Right renal cortex interstitium (tissue), 3 donors: ENCODE results near the gene HSD17B2. TPM values are rescaled to one million over a fixed set of nuclear protein-coding genes. Genes with fewer than 3 reads are reported as not detected.
"Not testable (repeated sequence)": the region's sequence is repeated elsewhere in the genome, so short reads cannot be mapped to it uniquely, and the experiment has no call there.

ENCODE experiments used
- DNase-seq, 3 donors: peaks; one replicate each; pipeline ENCODE4 v3.0.0-alpha.2; 2013; ENCODE audit warnings: low read depth in 3 of 3, low spot score in 2 of 3
- polyA plus RNA-seq, 3 donors: library from polyadenylated mRNA; unstranded; fragments of 120-200 nt; gene quantifications; one replicate each; pipeline ENCODE4 v1.2.1, GENCODE V29; 2013; ENCODE audit not compliant: insufficient read length in 3 of 3

HSD17B2 gene
- polyA plus RNA-seq, 3 donors = 9.2 to 15.1 (median 13.7) TPM

DNA sequence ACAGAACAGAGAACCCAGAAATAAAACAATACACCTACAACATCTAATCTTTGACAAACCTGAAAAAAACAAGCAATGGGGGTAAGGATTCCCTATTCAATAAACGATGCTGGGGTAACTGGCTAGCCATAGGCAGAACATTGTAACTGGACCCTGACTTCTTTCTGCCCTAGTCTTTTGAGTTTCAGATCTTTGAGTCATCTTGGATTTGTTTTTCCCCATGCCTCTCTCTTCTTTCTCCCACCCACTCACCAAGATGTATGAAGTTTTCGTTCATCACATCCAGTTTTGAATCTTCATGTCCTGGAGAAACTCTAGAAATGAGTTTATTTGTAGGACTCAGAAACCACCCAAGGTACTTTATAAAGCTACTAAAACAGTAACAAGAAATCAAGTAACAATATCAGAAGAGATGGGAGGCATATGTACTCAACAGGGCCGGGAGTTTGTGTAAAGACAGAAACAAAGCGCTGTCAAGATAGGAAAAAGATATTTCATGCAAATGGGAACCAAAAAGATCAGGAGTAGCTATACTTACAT lies 39.0 kb downstream of the HSD17B2 start:
- DNase-seq = no peak

DNA sequence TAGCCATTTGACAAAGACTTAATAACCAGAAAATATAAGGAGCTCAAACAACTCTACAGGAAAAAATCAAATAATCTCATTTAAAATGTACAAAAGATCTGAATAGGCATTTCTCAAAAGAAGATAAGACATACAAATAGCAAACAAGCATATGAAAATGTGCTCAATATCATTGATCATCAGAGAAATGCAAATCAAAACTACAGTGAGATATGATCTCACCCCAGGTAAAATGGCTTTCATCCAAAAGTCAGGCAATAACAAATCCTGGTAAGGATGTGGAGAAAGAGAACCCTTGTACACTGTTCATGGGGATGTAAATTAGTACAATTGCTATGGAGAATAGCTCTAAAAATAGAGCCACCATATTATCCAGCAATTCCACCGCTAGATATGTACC lies 43.1 kb downstream of the HSD17B2 start:
- no peak for DNase-seq

DNA sequence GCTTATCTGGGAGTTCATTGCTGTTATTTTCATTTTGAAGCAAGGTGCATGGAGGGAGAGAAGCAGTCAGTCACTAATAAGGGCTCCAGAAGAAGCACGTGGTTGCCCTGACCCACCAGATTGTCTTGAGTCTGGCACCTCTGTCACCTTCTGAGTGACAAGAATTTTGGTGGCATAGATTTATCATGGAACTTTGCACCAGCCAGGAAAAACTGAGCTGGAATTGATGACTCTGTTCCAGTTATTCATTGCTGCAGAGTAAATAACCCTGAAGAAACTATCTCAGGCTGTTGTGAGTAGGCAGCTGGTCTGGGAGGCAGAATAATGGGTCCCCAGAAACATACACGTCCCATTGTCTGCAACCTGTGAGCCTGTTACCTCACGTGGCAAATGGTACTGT lies 44.8 kb downstream of the HSD17B2 start:
- no peak for DNase-seq

DNA sequence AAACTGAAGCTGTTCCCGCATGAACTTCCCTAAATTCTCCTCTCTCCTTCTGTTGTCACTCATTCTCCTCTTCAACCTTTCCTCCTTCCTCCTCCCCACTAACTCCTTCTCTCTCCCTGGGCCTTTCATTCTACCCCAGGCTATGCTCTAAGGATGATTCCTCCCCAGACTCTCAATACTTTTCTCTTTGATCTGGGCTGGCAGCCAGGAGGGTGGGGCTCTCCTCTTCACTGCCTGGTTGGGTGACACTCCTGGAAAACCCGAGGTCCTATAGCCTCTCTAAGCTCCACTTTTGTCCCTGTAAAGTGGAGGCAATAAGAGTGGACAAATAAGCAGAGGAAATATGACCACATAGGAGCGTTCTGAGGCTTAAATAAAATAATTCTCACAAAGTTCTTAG lies 46.2 kb downstream of the HSD17B2 start:
- no peak for DNase-seq

DNA sequence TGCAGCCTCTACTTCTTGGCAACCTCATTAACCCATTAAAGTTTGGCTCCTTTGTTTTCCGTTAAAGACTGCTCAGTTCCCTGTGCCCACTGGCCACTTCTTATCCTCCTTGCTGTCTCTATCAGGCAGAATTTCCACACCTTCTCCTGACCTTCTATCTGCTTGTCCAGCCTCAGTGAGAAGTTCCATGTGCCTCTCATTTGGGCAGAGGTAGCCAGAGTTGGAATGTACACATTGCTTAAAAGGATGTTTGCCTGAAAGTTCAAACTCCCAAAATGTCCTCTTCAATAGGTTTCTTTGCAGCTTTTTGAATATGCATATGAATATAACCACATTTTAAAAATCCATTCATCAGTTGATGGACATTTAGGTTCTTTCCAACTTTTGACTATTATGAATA lies 47.0 kb downstream of the HSD17B2 start:
- DNase-seq = no peak

DNA sequence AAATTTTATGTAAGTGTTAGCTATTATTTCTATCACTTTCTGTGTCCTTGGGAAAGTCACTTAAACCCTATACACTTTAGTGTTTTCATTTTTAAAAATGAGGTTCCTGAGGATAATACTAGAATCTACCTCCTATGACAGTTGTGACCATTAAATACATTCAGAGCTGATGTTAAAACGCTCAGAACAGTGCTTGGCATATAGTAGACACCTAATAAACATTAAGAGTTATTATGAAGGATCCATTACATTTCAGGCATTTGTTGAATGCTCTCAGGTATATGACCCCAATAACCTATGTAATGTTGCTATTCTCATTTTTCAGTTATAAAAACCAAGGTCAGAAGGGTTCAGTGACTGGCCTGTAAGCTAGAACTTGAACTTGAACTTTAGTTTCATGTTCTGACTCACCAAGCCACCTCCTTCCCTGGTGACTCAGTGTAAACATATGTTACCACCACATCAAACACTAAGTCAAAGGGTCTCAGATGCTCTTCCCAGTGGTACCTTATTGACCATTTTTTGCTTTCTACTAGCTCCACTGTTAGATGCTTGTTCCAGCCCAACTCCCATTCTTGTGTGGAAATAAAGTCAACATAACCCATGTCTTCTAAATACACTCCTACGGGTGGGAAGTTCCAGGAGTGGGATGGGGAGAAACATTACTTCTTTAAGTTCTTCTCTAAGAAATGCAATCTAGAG lies 47.6 kb downstream of the HSD17B2 start:
- DNase-seq = no peak

DNA sequence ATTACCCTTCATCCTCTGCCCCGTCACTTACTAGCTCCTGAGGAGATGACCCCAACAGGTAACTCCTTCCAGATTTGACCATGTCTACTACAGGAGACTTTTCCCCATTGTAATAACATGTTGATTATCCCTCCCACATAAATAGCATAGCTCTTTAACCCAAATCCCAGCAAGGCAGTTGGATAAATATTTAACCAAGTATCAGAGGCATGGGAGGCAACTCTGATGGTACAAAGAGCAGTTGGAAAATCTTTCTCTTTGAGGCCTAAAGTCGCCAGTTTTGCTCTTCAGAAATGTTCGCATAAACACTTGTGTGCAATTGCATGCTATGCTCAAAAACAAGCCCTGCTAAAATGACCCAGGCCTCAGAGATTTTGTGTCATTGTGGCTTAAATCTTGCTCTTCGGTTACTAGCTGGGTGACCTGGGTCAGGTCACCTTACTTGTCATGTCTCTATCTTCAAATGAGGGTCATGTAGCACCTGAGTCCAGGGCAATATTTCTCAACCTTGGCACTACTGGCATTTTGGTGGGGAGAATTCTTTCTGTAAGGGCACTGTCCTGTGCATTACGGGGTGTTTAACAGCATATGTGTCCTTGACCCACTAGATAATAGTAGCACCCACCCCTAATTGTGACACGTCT lies 48.8 kb downstream of the HSD17B2 start:
- DNase-seq = no peak

DNA sequence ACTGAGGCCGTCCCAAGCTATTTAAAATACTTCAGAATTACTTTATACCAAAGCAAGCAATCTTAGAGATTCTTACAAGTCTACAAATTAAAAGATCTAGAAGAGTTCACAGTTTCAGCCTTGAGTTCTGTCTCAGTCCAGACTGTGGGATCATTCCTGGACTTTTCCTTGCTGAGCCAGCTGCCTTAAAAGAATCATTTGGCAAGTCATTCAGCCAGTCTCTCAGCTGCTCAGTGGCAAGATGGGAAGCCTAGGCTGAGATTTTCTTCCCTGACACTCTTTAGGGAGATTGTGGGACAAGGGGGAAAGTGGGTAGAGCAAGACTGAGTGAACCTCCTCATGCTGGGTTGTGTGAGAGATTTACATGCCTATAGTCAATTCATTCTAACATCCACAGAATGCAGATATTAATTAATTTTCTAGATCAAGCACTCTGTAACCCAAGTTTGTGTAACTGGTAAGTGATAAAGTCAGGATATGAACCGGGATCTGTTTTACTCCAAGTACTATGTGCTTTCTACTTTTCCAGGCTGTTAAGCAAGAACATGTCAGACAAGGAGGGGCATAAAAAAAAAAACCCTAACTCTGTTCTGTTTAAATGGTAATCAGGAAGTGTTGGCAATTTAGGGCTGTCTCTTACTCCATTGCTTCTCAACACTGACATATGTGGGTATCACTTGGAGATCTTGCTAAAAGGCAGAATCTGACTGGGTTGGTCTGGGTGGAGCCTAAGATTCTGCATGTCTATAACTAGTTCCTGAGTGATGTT lies 50.1 kb downstream of the HSD17B2 start:
- no peak for DNase-seq

DNA sequence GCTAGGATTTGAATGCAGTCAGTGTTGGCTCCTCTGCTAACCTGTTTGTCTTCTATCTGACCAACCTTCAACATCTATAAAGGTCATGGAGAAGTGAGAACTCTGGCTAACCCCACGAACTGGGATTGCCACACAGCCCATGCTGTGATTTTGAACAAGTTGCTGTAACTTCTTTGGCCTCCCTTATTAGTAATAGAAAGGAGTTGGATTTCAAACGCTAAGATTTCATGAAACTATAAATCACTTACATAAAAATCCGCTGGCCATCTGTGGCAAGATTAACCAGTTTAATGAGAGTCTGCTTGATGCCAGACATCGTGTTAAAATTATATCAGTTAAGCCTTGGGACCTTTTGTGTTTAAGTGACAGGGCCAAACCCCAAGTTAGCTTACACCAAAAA lies 53.4 kb downstream of the HSD17B2 start:
- no peak for DNase-seq

DNA sequence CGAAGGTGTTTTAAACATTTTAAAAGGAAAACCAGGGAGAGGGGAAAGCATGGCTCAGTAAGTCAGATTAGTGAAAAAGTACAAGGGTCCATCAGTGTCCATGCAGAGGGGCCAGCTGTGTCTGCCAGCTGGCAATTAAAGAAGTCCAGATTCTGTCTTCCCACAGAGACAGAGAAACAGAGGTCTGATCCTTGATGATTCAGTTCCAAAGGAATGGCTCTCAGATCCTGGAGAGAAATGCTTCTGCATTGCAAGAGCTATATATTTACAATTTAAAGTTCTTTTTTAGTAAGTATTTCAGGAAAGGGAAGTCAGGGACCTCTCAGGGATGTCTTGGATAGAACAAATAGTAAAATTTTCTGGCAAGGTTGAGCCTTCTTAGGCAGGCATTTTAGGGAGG lies 56.2 kb downstream of the HSD17B2 start:
- no peak for DNase-seq

DNA sequence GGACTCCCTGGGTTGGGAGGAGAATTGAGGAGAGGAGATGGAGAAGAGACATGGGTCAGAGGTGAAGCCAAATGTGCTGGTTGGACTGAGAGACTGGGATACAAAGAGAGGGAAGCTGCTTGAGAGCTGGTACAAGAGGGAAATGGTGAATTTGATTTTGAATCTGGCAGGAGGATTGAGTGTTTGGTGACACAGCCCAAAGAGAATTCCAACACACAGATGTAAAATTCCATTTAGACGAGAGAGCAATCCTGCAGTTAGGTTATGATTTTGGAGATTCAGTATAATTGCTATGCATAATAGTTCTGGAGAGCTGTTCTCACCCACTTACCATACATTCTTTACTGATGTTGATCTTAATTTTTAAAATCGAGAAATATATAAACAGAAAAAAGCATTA lies 57.7 kb downstream of the HSD17B2 start:
- DNase-seq = no peak

DNA sequence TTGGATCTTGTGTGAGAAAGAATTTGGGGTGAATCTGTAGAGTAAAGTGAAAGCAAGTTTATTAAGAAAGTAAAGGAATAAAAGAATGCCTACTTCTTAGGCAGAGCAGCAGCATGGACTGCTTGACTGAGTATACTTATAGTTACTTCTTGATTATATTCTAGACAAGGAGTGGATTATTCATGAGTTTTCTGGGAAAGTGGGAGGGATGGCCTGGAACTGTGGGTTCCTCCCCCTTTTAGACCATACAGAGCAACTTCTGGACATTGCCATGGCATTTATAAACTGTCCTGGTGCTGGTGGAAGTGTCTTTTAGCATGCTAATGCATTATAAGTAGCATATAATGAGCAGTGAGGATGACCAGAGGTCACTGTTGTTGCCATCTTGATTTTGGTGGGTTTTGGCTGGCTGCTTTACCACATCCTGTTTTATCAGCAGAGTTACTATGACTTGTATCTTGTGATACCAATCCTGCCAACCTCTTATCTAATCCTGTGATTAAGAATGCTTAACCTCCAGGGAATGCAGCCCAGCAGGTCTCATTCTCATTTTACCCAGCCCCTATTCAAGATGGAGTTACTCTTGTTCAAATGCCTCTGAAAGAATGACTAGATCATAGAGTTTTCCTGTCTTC lies 58.7 kb downstream of the HSD17B2 start:
- no peak for DNase-seq

DNA sequence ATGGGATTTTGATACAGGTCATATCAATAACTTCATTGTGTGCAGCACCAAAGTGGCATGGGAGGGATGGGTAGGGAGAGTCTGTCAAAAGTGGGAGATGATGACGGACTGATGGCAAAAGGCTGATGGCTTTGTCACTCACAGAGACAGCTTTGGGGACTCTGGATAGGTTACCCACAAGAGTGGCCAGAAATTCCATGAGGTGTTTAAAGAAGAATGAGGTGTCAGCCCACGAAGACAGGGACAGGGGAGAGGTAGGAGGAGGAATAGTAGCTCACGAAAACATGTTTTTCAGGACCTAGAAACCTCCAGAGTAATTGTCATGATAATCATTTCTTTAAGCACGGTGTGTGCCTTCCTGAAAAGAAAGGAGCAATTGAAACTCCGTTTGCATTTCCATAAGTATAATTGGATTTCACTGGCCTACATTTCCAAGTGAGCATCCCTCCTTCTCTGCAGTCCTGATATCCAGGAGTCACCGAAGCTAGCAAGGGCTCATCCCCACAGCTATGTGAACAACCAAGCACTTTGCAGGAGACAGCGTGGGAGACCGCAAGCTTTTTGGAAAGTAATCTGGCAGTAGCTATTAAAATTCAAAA lies 60.0 kb downstream of the HSD17B2 start:
- DNase-seq = no peak

DNA sequence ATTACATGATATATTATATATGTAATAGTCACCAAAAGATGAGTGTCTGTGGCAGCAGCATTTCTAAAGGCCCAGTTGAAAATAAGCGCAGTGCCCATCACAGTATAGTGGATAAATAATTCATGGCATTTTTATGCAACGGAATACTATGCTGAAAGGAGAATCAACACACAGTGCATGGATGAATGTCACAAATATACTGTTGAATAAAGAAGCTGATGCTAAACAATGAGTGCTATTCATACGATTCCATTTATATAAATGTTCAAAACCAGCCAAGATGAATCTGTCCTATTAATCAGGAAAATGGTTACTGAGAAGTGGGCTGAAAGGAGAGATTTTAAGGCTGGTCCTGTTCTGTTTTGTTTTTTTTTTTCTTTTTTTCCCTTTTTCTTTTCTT lies 61.6 kb downstream of the HSD17B2 start:
- DNase-seq = no peak

DNA sequence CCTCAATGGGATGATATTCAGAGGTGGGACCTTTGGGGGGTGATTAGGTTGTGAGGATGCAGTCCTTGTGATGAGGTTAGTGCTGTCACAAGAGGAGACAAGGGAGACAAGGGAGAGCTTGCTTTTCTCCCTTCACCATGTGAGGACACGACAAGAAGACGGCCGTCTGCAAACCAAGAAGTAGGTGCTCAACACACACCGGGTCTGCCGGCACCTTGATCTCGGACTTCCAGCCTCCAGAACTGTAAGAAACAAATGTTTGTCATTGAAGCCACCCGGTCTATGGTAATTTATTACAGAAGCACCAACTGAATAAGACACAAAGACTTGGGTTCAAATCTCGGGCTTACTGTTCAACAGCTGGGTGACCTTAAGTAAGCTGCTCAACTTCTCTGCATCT lies 70.1 kb downstream of the HSD17B2 start:
- DNase-seq = no peak

DNA sequence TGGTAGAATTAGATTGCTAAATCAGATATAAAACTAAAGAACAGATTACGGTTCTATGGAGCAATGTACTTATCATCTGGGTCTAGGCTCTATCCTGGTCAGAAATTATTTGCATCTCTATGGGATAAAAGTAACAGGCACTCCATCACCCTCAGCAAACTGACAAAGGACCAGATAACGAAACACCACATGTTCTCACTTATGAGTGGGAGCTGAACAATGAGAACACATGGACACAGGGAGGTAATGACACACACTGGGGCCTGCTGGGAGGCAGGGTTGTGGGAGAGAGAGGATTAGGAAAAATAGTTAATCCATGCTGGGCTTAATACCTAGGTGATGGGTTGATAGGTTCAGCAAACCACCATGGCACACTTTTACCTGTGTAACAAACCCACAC lies 73.0 kb downstream of the HSD17B2 start:
- DNase-seq = no peak

DNA sequence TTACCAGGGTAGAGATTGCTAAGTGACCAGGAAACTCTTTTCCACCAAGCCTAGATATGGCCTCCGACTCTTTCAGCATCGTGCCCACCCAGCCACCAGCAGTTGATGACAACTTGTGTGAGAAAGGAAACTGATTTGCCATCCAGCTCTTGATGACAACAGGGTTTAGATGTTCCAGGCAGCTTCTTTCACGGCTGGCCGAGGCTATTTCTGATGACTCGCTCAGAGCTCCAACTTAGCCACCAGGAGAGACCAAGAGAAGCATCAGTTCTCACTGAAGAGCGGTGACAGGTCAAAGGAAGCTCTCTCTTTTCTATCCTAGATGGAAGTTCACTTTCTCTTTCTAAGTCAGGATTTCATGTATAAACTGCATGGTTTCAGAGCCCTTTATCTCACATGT lies 73.7 kb downstream of the HSD17B2 start:
- no peak for DNase-seq

DNA sequence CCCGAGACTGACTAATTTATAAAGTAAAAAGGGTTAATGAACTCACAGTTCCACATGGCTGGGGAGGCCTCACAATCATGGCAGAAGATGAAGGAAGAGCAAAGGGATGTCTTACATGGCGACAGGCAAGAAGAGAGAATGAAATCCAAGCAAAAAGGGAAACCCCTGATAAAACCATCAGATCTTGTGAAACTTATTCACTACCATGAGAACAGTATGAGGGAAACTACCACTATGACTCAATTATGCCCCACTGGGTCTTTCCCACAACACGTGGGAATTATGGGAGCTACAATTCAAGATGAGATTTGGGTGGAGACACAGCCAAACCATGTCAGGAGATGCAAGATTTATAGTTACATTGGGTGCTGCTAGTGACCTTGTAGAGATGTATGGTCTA lies 74.2 kb downstream of the HSD17B2 start:
- not testable (repeated sequence) for DNase-seq

DNA sequence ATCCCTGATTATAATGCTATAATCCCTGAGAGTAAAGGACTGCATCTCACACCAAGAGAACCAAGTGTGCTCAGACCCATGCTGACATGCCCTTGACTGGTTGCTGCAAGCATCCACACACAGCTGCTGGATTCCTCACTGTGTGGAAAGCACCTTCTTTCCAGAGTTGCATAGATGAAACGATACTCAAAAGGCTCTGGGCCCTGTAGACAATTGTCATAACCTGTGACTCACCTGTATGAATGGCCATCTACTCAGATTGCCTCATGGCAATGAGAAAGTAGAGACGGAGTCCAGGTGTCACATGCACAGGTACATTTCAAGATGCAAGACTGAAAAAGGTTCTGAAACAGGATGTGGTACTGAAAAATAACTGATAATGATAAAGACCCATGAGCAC lies 76.9 kb downstream of the HSD17B2 start:
- DNase-seq = no peak

DNA sequence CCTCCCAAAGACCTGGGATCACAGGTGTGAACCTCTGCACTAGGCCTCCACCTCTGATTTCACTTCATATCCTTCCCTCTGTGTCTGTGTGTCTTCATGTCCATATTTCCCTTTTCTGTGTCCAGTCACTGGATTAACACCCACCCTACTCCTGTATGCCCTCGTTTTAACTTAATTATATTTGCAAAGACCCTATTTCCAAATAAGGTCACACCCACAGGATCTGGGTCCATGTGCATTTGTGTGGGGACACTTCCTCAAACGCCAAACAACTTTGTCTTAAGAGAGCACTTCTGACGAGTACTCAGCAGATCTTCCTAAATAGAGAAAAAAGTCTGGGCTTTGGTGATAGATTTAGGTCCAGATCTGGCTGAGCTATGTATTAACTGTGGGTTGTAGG lies 78.7 kb downstream of the HSD17B2 start:
- no peak for DNase-seq

DNA sequence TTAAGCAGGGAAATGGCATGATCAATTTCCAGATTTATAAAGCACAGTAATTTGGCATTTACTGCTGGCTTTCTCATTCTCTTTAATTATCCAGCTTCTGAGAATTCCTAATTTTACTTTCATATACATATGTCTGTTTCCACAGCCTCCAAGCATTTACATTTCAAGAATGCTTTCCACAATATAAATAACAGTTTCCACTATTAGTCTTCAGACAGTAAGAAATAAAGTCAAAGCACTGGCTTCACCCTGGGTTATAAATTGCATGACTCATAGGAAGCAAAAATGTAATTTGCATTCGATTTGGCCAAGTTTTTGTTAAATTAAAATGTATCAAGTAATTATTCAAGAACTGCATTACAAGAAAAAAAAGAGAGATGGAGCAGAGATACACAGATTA lies 81.5 kb downstream of the HSD17B2 start:
- no peak for DNase-seq
